HT-29 (cell line): ENCODE measurements around the gene CHCHD6. TPM values are rescaled to one million over a fixed set of nuclear protein-coding genes. Genes with fewer than 3 reads are reported as not detected.

ENCODE experiments used
- DNase-seq: peaks from one replicate; pipeline ENCODE4 v3.0.0-alpha.2; 2015; ENCODE audit warnings: low spot score
- total RNA-seq: library from RNA; depleted of rRNA; stranded (reverse); fragments of >200 nt; shearing (Covaris generic); gene quantifications from 2 replicates; pipeline ENCODE4 v1.2.3, GENCODE V29; 2014

Gene CHCHD6
- total RNA-seq, 1 experiment from 2014 or later = 36.8 TPM

DNA sequence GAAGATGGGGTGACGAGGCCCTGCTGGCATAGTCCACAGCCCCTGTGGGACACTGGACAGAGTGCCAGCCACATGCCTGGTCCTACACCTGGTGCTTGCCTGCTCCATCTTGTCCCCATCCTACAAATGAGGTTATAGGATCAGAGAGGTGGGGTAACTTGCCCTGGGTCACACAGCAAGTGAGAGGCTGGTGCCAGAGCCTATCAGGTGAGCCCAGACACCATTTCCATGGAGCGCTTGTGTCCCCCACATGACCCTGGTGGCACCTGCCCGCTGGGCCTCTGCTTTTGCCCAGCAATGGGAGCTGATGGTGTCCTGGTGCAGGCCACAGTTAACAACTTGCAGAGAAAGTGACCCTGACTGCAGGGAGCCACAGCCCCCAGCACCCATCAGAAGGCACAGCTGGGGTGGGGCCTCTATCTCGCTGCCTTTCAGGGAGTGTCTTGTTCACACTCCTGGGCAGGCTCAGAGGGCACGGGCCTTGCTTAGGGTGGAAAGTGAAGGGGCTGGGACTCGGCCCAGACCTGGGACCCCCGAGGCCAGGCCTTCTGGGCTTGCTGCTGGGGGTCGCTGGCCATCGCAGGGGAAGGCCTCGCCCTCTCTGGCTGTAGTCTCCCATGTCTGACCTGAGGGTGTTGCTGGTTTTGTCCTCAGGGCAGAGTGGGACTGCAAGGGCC is 286.1 kb downstream of the CHCHD6 start:
- no peak for DNase-seq

DNA sequence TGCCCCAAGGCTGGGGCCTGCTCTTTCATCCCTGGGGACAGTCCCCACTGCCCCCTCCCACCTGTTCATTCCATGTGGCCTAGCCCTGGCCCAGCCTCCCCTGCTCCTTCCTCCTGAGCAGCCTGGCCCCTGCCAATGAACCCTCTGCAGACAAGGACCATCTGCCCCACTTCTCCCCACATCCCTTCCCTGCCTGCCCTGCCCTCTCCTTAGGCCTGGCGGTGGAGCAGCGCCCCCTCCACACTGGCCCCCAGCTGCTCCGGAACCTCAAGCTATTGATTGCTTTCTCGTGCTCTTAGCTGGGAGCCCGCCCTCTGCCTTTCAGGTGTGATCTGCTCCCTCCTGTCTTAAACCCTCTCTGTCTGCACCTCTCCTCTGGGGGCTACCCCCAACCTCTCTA is 286.9 kb downstream of the CHCHD6 start:
- DNase-seq = no peak

DNA sequence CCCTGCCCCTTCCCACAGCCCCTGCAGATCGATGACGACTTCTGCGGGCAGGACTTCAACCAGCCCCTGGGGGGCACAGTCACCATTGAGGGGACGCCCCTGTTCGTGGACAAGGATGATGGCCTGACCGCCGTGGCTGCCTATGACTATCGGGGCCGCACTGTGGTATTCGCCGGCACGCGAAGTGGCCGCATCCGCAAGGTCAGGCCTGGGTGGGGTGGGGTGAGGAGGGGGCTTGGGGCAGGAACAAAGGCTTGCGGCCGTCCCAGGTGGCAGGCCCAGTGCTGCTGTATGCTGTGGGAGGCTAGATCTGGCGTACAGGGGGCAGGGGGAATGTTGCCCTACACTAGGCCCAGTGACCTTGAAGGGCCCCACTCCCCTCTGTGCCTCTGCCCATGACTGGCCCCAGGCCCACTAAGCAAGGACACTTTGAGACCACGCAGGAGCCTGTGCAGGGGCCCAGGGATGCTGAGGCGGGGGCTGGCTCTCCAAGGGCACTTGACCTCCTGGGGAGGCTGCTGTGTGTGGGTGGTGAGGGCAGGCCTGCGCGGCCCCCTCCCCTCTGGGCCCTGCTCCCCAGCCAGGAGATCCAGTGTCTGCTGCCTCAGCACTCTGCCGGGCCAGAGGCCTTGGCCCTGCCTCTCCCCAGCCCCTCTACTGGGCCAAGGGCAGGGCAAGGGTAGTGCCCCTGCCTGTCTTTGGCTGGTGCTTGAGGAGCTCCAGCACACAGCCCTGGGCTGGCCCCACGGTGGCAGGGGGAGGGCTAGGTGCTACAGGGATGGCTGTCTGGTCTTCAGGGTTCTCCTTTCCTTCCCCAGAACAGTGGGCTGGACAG is 287.5 kb downstream of the CHCHD6 start:
- no peak for DNase-seq

DNA sequence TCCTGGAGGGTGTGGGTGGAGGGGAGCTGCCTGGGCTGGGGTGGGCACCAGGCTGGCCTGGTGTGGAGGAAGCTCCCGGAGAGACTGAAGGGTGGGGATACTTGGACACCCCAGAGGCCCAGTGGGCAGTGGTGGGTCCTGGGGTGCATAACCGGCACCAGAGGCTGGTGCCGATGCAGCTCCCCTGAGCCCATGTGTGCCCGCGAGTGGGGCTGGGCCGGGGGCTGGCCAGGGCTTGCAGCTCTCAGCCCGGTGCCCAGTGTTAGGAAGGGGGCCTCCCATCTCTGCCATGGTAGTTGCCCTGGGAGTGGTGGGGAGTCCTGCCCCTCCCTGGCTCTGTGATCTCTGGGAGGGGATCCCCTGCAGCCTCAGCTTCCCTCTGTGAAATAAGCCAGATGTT is 288.2 kb downstream of the CHCHD6 start:
- DNase-seq = no peak

DNA sequence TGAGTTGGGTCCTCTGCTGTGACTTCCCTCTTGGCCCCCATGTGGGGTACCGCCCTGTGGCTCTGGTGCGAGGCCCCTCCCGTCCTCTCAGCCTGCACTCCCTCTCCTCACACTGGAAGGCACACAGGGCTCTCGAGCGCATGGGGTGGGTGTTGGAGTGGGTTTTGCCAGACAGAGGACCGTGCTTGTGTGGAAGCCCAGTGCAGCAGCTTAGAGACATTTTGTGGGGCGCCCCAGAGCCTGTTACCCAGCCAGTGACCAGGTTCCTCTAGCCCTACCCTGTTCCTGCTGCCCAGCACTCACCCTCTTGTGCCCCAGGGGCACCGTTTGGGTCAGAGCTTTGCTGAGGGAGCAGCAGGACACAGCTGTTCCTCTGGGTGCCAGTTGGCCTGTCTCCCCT is 288.7 kb downstream of the CHCHD6 start:
- no peak for DNase-seq

DNA sequence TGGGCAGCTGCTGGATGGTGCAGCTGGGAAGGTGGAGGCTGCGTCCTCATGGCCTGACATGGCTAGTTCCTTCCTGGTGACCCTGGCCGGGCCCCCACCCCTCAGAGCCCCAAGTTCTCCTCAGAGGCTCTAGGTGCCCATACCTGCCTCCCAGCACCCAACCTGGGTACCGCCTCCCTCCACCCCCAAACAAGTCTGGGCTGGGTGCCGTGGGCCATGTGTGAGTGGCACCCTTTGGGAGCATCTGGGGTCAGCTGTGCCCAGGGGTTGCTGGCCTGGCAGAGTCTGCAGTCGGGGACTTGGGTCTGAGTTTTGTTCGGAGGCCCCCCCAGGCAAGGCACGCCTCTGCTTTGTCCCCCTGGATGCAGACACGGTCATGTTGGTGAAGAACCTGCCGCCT is 289.4 kb downstream of the CHCHD6 start:
- no peak for DNase-seq

DNA sequence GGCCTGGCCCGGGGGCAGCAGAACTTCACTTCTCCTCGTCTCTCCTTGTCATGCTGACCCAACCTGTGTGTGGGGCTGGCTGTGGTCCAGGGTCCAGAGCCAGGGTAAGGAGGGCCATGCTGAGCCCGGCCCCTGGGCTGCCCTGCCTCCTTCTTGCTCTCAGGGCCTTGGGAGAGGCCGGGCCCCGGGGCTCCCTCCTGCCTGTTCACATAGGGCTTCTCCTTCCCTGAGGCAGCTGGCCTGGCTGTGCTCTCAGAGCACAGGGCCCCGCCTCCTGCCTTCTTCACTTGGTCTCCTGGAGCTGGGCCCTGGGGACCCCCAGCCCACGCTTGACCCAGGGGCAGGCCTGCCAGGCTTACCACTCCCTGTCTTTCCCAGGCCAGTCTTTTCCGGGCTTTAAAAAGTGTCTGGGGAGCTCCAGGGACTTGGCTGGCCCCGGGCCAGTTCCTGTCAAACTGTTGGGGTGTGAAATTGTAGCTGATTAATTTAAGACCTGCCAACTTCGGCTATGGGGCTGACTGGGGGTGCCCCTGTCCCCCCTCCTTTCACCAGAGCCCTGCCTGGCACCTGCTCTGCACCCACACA is 290.7 kb downstream of the CHCHD6 start:
- no peak for DNase-seq

DNA sequence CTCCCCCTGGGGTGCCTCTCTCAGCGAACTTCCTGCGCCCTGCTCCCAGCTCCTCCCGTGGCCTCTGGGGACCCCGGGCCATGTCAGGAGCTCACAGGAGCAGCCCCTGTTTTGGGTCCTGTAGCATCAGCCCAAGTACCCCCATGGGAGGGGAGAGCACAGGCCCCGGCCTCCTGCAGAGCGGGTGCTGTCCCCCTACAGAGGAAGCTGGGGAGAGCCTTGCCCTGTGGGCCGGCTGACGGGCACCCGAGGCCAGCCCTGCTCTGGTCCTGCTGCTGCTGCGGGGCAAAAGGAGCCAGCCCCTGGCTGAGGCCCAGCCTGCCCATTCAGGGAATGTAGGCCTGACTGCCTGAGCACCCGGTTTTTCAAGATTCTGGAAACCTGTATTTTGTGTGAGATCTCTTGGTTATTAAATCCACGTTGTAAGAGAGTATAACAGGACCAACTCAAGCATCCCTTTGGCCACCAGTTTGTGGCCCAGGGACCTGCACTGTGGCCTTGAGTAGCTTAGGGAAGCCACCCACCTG is 291.3 kb downstream of the CHCHD6 start:
- no peak for DNase-seq

DNA sequence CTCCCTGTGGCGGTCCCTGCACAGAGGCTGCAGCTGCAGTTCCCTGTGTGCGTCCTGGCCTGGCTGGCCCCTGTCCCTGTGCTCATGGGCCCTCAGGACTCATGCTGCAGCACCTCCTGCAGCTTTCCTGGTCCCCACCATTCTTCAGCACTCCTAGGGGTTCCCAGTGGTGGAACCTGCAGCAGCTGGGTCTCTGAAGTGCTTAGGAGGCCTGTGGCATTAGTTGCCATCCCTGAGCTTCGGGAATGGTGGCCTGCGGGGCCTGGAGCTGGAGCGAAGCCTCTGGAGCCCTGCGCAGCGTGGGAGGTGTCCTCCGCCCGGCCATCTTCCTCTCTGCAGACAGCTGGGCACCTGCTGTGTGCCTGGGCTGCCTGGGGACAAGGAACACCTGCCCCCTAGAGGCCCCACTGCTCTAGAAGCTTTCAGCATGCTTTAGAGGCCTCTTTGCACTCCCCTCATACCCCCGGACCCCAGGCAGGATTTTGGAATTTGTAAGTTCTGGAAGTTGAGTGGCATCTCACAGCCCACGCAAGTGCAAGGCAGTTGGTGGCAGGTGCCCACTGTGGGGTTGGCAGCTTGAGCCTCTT is 292.0 kb downstream of the CHCHD6 start:
- no peak for DNase-seq

DNA sequence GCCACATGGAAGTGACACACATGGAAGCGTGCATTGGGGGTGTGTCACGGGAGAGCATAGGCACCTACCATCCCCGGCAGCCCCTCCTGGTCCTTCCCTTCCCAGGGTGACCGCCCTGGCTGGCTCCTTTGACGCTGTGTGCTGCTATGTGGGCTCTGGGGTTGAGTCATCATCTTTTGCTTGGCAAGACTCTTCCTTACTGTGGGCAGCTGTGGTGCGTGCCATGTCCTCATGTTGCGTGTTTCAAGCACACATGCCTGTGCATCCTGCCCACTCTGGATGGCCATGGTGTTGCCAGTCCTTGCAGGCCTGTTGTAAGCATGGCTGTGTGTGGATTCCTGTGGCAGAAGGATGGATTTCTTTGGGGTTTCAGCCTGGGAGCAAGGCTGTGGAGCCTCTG is 292.9 kb downstream of the CHCHD6 start:
- no peak for DNase-seq

DNA sequence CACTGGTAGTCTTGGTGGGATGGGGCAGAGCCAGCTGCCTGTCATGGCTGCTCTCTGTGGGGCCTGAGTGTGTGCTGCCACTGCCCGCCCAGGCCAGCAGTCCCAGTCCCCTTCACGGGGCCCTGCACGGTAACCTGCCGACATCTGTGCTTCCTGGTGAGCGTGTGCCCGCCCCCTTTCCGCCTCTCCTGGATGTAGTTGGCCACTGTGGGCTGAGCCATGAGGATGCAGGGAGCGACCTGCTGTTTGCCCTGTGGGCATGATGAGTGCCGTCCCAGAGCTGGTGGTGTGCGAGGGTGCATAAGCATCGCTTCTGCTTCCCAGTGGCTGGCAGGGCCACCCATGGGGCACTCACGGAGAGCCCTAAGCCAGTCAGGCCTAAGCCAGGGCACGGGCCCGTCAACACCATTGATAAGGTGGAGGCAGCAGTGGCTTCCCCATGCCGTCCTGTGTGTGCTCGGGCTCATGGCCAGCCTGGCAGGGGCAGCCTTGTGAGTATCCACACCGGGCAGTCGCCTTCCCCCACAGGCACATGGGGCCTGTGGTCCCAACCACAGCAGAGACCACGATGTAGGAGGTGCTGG is 293.5 kb downstream of the CHCHD6 start:
- DNase-seq = no peak

DNA sequence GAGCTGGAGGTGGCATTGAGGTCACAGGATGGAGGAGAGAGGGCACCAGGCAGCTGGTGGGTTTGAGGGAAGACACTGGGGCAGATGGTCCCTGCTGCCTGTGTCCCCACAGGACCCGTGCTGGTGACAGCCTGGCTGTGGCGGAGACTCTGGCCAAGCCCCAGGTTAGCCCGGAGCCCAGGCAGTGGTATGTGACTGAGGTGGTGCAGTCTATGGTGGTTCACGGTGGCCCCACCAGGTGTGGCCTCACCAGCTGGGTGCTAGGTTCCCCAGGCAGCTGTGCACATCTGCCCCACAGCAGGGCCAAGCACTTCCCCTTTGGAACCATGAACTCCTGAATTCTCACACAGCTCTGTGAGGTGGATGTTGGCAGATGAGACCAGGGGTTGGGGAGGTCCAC is 294.3 kb downstream of the CHCHD6 start:
- DNase-seq = peak; percentile 45

DNA sequence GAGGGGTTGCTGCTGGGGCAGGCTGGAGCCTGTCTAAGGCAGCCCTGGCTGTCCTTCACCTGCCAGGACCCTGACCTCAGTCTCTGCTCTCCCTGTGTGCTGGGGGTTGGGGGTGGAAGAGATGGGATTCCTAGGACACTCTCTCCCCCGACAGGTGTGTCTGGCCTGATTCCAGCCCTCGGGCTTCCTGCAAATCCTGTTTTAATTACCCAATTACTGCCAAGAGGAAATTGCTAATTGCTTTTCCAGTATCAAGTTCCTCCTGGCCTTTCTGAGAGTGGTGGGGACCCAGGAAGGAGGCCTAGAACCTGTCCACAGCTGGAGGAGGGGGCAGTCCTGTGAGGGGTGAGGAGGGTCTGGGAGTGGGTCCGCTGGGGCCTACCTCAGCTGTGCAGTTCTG is 294.7 kb downstream of the CHCHD6 start:
- peak; percentile 65 for DNase-seq

DNA sequence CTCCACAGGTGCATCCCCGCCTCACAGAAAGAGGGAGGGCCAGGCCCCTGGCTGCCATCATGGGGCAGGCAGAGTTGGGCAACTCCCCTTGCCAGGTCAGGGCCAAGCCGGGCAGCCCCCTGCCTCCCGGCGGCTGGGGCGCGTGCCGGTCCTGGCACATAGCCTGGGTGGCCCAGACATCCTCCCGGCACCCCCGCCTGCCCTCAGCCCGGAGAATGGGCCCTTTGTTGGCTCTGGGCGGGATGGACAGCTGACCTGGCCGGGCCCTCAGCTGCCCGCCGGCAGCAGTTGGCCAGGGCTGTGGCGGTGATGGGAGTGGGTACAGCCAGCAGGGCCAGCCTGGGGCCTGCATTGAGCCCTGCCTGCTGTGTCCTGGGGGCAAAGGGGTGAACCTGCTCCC is 295.3 kb downstream of the CHCHD6 start:
- peak; percentile 49 for DNase-seq

DNA sequence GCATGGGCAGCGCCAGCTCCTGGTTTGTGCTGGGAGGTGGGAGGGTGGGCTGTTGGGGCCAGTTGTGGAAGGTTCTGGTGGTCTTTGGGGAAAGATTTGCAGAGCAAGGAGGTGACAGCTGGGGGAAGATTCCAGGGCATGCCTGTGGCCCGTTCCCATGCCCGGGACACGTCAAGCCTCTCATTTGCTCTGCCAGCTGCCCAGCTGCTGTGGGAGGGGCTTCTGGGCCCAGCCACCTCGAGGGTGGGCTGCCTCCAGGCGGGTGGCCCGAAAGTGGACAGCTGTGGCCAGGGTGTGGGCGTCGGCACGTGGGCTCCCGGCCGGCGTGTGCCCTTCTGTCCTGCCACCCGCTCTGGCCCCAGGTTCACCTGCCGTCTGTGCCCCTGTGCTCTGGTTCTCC is 296.1 kb downstream of the CHCHD6 start:
- DNase-seq = no peak

DNA sequence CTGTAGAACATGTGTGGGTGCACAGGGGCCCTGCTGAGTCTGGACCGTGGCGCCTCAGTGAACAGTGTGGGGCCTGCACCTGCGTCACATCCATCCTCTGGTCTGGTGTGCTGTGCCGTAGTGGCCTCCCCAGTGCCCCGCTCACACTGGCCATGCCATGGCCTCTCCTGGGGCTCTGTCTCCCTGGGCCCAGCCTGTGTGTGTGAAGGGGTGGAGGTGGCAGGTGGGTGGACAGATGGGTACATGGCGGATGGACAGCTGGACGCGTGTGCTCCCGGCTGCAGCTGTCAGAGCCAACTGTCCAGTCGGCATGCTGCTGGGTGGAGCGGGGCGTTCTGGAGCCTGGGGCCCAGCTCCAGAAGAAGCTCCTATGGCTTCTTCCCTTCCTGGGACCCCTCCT is 296.7 kb downstream of the CHCHD6 start:
- DNase-seq = no peak

DNA sequence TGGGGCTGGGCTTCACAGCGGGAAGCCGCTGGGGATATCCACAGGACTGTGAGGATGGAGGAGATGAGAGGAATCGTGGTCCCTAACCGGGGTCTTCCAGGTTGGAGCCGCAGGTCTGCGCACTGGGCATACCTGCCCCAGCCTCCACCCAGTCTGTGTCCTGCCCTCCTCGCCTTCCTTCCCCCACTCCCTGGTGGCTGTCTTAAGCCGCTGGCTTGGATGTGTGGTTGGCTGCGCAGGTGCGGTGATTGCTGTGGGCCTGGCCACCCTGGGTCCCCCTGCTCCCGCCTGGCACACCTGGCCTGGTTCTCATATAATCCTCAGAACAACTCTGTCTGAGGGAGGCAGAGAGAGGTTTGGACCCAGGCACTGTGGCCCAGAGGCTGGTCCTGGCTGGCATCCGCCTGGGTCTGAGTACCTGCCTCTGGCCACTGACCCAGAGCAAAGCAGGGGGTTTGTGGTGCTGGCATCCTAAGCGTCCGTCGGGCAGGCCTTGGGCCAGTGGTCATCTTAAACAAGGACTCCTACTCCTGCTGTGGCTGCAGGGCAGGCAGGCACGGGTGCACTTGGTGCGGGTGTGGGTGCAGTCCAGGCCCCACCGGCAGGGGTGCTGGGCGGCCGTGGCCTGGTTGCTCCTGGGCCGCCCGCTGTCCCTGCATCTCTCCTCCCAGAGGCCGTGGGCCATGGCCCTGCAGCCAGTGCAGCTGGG is 297.6 kb downstream of the CHCHD6 start:
- DNase-seq = no peak

DNA sequence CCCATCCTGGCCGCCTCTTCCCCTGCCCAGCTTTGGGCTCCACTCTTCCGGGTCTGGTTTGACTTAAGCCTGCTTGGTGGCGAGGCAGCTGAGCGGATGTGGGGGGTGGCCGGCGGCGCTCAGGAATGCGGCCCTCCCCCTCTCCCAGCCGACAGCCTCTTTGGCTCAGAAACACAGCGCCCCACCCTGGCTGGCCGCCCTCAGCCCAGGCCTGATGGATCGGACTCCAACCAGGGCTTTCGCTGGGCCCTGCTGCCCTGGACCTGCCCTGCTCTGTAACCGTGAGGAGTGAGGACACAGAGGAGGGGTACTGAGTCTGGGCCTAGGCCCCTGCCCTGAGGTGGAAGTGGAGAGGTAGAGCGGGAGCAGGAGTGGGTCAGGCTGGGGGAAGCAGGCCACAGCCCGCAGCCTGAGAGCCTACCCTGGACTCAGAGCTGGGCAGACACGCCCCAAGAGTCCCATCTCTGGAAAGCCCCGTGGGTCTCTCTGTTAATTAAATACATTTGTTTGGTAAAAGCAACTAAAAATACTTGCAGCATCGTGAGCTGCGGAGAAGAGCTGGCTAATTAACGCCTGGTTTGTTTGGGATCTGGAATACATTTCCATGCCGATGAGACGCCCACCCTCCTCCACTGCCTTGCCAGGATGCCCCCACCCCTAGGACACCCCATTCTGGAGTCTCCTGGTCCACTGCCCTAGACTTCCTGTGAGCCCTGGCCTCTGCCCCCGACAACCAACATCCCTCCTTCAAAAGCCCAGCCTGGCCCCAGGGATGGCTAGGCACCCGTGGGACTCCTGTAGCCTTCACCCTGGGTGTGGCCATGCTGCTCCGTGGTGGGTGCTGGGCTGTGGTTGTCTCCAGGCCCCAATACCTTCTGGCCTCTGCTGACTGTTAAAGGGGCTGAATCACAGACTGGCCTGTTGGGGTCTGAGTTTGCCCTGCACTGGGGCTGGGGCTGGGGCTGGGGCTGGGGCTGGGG is 298.4 kb downstream of the CHCHD6 start:
- peak; percentile 84 for DNase-seq

DNA sequence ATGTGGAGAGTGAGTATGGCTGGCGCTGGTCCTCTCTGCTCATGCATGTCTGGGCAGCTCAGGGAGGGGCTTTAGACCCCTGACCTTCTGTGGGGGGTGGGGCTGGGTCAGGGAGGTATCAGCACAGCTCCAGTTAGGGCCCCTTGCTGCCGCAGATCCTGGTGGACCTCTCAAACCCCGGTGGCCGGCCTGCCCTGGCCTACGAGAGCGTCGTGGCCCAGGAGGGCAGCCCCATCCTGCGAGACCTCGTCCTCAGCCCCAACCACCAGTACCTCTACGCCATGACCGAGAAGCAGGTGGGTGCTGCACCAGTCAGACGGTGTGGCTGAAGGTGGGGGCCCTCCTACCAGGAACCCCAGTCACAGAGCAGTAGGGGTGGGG is 299.1 kb downstream of the CHCHD6 start:
- no peak for DNase-seq
